Cardiac muscle cell (in vitro differentiated cells and primary cell): ENCODE results near the gene DAZAP2. TPM values are rescaled to one million over a fixed set of nuclear protein-coding genes. Genes with fewer than 3 reads are reported as not detected.

Experiments
- DNase-seq, 2 donors: peaks; one replicate each; pipeline versions ENCODE4 v3.0.0 to v3.0.0-alpha.2; 2010 to 2017; ENCODE audit warnings: low read depth in 1 of 2, low spot score in 1 of 2
- H3K27ac ChIP-seq: fragments of 200-600 bp; sonication (generic); 2 replicates; pipeline ENCODE4 v1.5.1; 2016
- H3K27me3 ChIP-seq: fragments of 200-600 bp; sonication (generic); 2 replicates; pipeline ENCODE4 v1.6.0; 2016; ENCODE audit warnings: control low read depth
- H3K36me3 ChIP-seq: fragments of 200-600 bp; sonication (generic); 2 replicates; pipeline ENCODE4 v1.5.1; 2016; ENCODE audit warnings: control low read depth
- H3K4me1 ChIP-seq: fragments of 200-600 bp; sonication (generic); 2 replicates; pipeline ENCODE4 v1.8.1; 2017; ENCODE audit warnings: low read depth, mild to moderate bottlenecking, mixed run types
- H3K4me3 ChIP-seq: fragments of 200-600 bp; sonication (generic); 2 replicates; pipeline ENCODE4 v1.5.1; 2016; ENCODE audit warnings: mild to moderate bottlenecking
- H3K9me3 ChIP-seq: fragments of 200-600 bp; sonication (generic); 2 replicates; pipeline ENCODE4 v1.5.1; 2017; ENCODE audit warnings: low read depth, mild to moderate bottlenecking, control low read depth
- CTCF ChIP-seq: IDR thresholded peaks from 2 replicates; pipeline ENCODE4 v1.5.1; 2012; ENCODE audit warnings: low read depth, mild to moderate bottlenecking, low read length
- polyA plus RNA-seq: library from polyadenylated mRNA; unstranded; fragments of >200 nt; fragmentation: Nextera tagmentation; extraction: Ambion mirVana; gene quantifications from 2 replicates; pipeline ENCODE4 v1.2.1, GENCODE V29; 2016
- total RNA-seq: library from RNA; depleted of rRNA; stranded (reverse); fragments of >200 nt; gene quantifications from 2 replicates; pipeline ENCODE4 v1.2.3, GENCODE V29; 2016

The DAZAP2 gene
- total and polyA plus RNA-seq, 2 experiments from 2014 or later = 105 to 147 TPM

GRCh38 chr12:51210690-51211395 lies 27.8 kb upstream of the DAZAP2 start:
- DNase-seq = no peak
- Histone ChIP-seq H3K27ac (no peak overlapping the region), H3K4me3 (no peak overlapping the region), H3K9me3 (no peaks in the 10 kb centered on the region), H3K27me3 (no peaks in the 10 kb centered on the region), H3K4me1 (no peaks in the 10 kb centered on the region), H3K36me3 (no peaks in the 10 kb centered on the region)
- TF ChIP-seq CTCF = no peak

- Histone ChIP-seq H3K27me3 (no peaks in the 10 kb centered on the region), H3K9me3 (no peaks in the 10 kb centered on the region), H3K4me3 (no peak overlapping the region), H3K36me3 (no peaks in the 10 kb centered on the region), H3K27ac (no peak overlapping the region), H3K4me1 (peaks cover 14% of the 10 kb centered on the region)
- DNase-seq = no peak
- TF ChIP-seq CTCF = no peak
Measured at GRCh38 chr12:51214895-51215294, 23.7 kb upstream of the DAZAP2 start.

- H3K36me3 ChIP-seq = no peaks in the 10 kb centered on the region
- peak overlapping the region; percentile 92 for H3K4me3 ChIP-seq
- no peak for DNase-seq
- H3K27me3 ChIP-seq = no peaks in the 10 kb centered on the region
- no peak overlapping the region for H3K27ac ChIP-seq
- H3K4me1 ChIP-seq = peaks cover 14% of the 10 kb centered on the region
- TF ChIP-seq CTCF = no peak
- no peaks in the 10 kb centered on the region for H3K9me3 ChIP-seq
Measured at GRCh38 chr12:51216642-51217041, 22.0 kb upstream of the DAZAP2 start.

GRCh38 chr12:51217133-51217967 lies 21.3 kb upstream of the DAZAP2 start:
- H3K9me3 ChIP-seq = no peaks in the 10 kb centered on the region
- H3K27ac ChIP-seq = peak overlapping the region; percentile 81
- TF ChIP-seq CTCF = peak; percentile 21
- no peaks in the 10 kb centered on the region for H3K27me3 ChIP-seq
- H3K4me1 ChIP-seq = peaks cover 14% of the 10 kb centered on the region
- peak overlapping the region; percentile 92 for H3K4me3 ChIP-seq
- DNase-seq = peak; percentile 17 to 66
- H3K36me3 ChIP-seq = no peaks in the 10 kb centered on the region

GRCh38 chr12:51217968-51218606 lies 20.5 kb upstream of the DAZAP2 start, which contains the start of gene POU6F1:
Gene POU6F1, minus strand, starts transcription at chr12:51218062. Its CDS starts 11,226 bp downstream, at chr12:51206836.
- Histone ChIP-seq H3K9me3 (no peaks in the 10 kb centered on the region), H3K36me3 (no peaks in the 10 kb centered on the region), H3K4me1 (peaks cover 14% of the 10 kb centered on the region), H3K27ac (peak within 1 kb of the TSS; percentile 81), H3K27me3 (no peaks in the 10 kb centered on the region), H3K4me3 (peak within 1 kb of the TSS; percentile 92)
- TF ChIP-seq CTCF = peak; percentile 48
- DNase-seq = peak; percentile 87
